GM19397 (cell line): Measurements from ENCODE around the gene CLIC6.

Experiments used
- ATAC-seq: cut with Tn5 transposase; IDR thresholded peaks from one replicate; pipeline ENCODE4 v1.9.1; 2021; ENCODE audit warnings: mild to moderate bottlenecking, moderate library complexity; ENCODE audit not compliant: unreplicated experiment

The CLIC6 gene

GRCh38 chr21:34724131-34724856 is 55.5 kb downstream of the CLIC6 start:
- ATAC-seq: no peak

GRCh38 chr21:34724857-34725195 is 56.0 kb downstream of the CLIC6 start:
- no peak for ATAC-seq

GRCh38 chr21:34726627-34727337 is 58.0 kb downstream of the CLIC6 start:
- ATAC-seq: no peak

GRCh38 chr21:34728479-34728878 is 59.7 kb downstream of the CLIC6 start:
- no peak for ATAC-seq

- no peak for ATAC-seq
Observed at GRCh38 chr21:34730194-34730593, 61.4 kb downstream of the CLIC6 start.

- no peak for ATAC-seq
Observed at GRCh38 chr21:34730756-34731445, 62.1 kb downstream of the CLIC6 start.

GRCh38 chr21:34732388-34732821 is 63.6 kb downstream of the CLIC6 start:
- no peak for ATAC-seq

GRCh38 chr21:34733852-34734251 is 65.1 kb downstream of the CLIC6 start:
- no peak for ATAC-seq

GRCh38 chr21:34734696-34735095 is 65.9 kb downstream of the CLIC6 start:
- no peak for ATAC-seq

GRCh38 chr21:34736116-34736874 is 67.5 kb downstream of the CLIC6 start:
- ATAC-seq: no peak

- ATAC-seq: no peak
Observed at GRCh38 chr21:34737115-34737514, 68.3 kb downstream of the CLIC6 start.

GRCh38 chr21:34740198-34740597 is 71.4 kb downstream of the CLIC6 start:
- ATAC-seq: no peak

GRCh38 chr21:34743285-34743684 is 74.5 kb downstream of the CLIC6 start:
- no peak for ATAC-seq

- ATAC-seq: no peak
Observed at GRCh38 chr21:34743831-34744230, 75.0 kb downstream of the CLIC6 start.

- no peak for ATAC-seq
Observed at GRCh38 chr21:34744801-34745200, 76.0 kb downstream of the CLIC6 start.

- ATAC-seq: peak; percentile 64
Observed at GRCh38 chr21:34745557-34746255, 76.9 kb downstream of the CLIC6 start.

GRCh38 chr21:34748862-34749261 is 80.1 kb downstream of the CLIC6 start:
- ATAC-seq: no peak

- ATAC-seq: no peak
Observed at GRCh38 chr21:34754690-34755647, 86.2 kb downstream of the CLIC6 start.

- no peak for ATAC-seq
Observed at GRCh38 chr21:34761758-34762330, 93.0 kb downstream of the CLIC6 start.
